ENCODE data around the gene IFNGR2. TPM values are rescaled to one million over a fixed set of nuclear protein-coding genes. Genes with fewer than 3 reads are reported as not detected.

IFNGR2 gene
- total RNA-seq, 1 experiment from 2014 or later = 47.0 TPM

- Mint-ChIP-seq H3K4me1 (ENCODE audit: low read depth, unreplicated experiment) (no peaks in the 10 kb centered on the region), H3K36me3 (ENCODE audit: insufficient read depth, unreplicated experiment) (no peaks in the 10 kb centered on the region), H3K27ac (ENCODE audit: unreplicated experiment) (peak overlapping the region; percentile 32), H3K4me3 (ENCODE audit: unreplicated experiment) (no peak overlapping the region), H3K9me3 (ENCODE audit: unreplicated experiment) (no peaks in the 10 kb centered on the region), H3K27me3 (ENCODE audit: insufficient read depth, unreplicated experiment) (no peaks in the 10 kb centered on the region)
- POLR2A ChIA-PET = no interaction called here
- BruUV-seq (replicated peaks) = no TSS peak
- H3K27me3 ChIP-seq (replicated peaks; ENCODE audit: control insufficient read depth, insufficient read depth, low read length) = no peaks in the 10 kb centered on the region
- TF ChIP-seq, protein P1, sequence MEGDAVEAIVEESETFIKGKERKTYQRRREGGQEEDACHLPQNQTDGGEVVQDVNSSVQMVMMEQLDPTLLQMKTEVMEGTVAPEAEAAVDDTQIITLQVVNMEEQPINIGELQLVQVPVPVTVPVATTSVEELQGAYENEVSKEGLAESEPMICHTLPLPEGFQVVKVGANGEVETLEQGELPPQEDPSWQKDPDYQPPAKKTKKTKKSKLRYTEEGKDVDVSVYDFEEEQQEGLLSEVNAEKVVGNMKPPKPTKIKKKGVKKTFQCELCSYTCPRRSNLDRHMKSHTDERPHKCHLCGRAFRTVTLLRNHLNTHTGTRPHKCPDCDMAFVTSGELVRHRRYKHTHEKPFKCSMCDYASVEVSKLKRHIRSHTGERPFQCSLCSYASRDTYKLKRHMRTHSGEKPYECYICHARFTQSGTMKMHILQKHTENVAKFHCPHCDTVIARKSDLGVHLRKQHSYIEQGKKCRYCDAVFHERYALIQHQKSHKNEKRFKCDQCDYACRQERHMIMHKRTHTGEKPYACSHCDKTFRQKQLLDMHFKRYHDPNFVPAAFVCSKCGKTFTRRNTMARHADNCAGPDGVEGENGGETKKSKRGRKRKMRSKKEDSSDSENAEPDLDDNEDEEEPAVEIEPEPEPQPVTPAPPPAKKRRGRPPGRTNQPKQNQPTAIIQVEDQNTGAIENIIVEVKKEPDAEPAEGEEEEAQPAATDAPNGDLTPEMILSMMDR (IDR thresholded peaks at IDR 0.05; ENCODE audit: insufficient read depth in 1 of 2, low read depth in 1 of 2, low read length in 1 of 2, severe bottlenecking in 1 of 2, unreplicated experiment in 1 of 2) = no peak
- no peak overlapping the region for H3K4me3 ChIP-seq (ENCODE audit: low read depth, low read length)
- no peaks in the 10 kb centered on the region for H3K9me3 ChIP-seq
- H3K4me1 ChIP-seq = peaks cover 29% of the 10 kb centered on the region
- no peaks in the 10 kb centered on the region for H3K36me3 ChIP-seq (ENCODE audit: control insufficient read depth, insufficient read depth, low read length)
- no peak for DNase-seq
- intact Hi-C loops (cut with micrococcal nuclease; ENCODE audit: unreplicated experiment) = no loop called here
- CTCF ChIA-PET = interaction anchor here (0.9 kb wide), 1 partner anchor 60 kb away, joined by 3 read pairs; no protein-coding TSS in a partner anchor
Observed at GRCh38 chr21:33384841-33385331, 18.3 kb upstream of the IFNGR2 start.

GRCh38 chr21:33386222-33386784 lies 16.9 kb upstream of the IFNGR2 start:
- H3K4me1 Mint-ChIP-seq (ENCODE audit: low read depth, unreplicated experiment) = no peaks in the 10 kb centered on the region
- H3K9me3 ChIP-seq = no peaks in the 10 kb centered on the region
- no peaks in the 10 kb centered on the region for H3K27me3 Mint-ChIP-seq (ENCODE audit: insufficient read depth, unreplicated experiment)
- TF ChIP-seq, protein P1 (IDR thresholded peaks at IDR 0.05; ENCODE audit: insufficient read depth in 1 of 2, low read depth in 1 of 2, low read length in 1 of 2, severe bottlenecking in 1 of 2, unreplicated experiment in 1 of 2) = no peak
- H3K27me3 ChIP-seq (replicated peaks; ENCODE audit: control insufficient read depth, insufficient read depth, low read length) = no peaks in the 10 kb centered on the region
- intact Hi-C loops (cut with micrococcal nuclease; ENCODE audit: unreplicated experiment) = no loop called here
- no peaks in the 10 kb centered on the region for H3K9me3 Mint-ChIP-seq (ENCODE audit: unreplicated experiment)
- POLR2A ChIA-PET = no interaction called here
- H3K4me1 ChIP-seq = peaks cover 25% of the 10 kb centered on the region
- H3K27ac Mint-ChIP-seq (ENCODE audit: unreplicated experiment) = no peak overlapping the region
- H3K36me3 ChIP-seq (ENCODE audit: control insufficient read depth, insufficient read depth, low read length) = no peaks in the 10 kb centered on the region
- CTCF ChIA-PET = no interaction called here
- BruUV-seq (replicated peaks) = no TSS peak
- DNase-seq = no peak
- H3K4me3 Mint-ChIP-seq (ENCODE audit: unreplicated experiment) = no peak overlapping the region
- H3K36me3 Mint-ChIP-seq (ENCODE audit: insufficient read depth, unreplicated experiment) = no peaks in the 10 kb centered on the region
- H3K4me3 ChIP-seq (ENCODE audit: low read depth, low read length) = no peak overlapping the region

DNA sequence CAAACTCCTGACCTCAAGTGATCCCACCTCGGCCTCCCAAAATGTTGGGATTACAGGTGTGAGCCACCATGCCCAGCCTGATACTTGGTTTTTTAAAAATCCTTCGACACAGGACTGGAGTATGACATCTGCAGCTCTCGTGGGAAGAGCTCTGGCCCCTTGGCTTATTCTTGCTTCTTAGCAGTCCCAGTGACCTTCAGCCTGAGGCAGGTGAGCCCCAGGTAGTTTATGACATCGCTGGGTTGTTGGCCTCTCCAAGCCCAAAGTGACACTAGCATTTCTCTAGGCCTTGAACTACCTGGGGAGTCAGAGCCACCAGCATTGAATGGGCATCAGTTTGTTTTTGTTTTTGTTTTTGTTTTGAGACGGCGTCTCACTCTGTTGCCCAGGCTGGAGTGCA lies 15.9 kb upstream of the IFNGR2 start:
- DNase-seq = no peak
- no peaks in the 10 kb centered on the region for H3K36me3 ChIP-seq (ENCODE audit: control insufficient read depth, insufficient read depth, low read length)
- H3K4me3 ChIP-seq (ENCODE audit: low read depth, low read length) = no peak overlapping the region
- ChIA-PET CTCF (interaction anchor here (0.8 kb wide), 1 partner anchor 15 kb away, joined by 3 read pairs; no protein-coding TSS in a partner anchor), POLR2A (no interaction called here)
- TF ChIP-seq, protein P1 (IDR thresholded peaks at IDR 0.05; ENCODE audit: insufficient read depth in 1 of 2, low read depth in 1 of 2, low read length in 1 of 2, severe bottlenecking in 1 of 2, unreplicated experiment in 1 of 2) = no peak
- BruUV-seq (replicated peaks) = no TSS peak
- Mint-ChIP-seq H3K9me3 (ENCODE audit: unreplicated experiment) (no peaks in the 10 kb centered on the region), H3K27me3 (ENCODE audit: insufficient read depth, unreplicated experiment) (no peaks in the 10 kb centered on the region), H3K27ac (ENCODE audit: unreplicated experiment) (no peak overlapping the region), H3K36me3 (ENCODE audit: insufficient read depth, unreplicated experiment) (no peaks in the 10 kb centered on the region), H3K4me1 (ENCODE audit: low read depth, unreplicated experiment) (no peaks in the 10 kb centered on the region), H3K4me3 (ENCODE audit: unreplicated experiment) (no peak overlapping the region)
- H3K27me3 ChIP-seq (replicated peaks; ENCODE audit: control insufficient read depth, insufficient read depth, low read length) = no peaks in the 10 kb centered on the region
- H3K4me1 ChIP-seq = peaks cover 25% of the 10 kb centered on the region
- no peaks in the 10 kb centered on the region for H3K9me3 ChIP-seq
- intact Hi-C loops (cut with micrococcal nuclease; ENCODE audit: unreplicated experiment) = no loop called here

All from Caco-2 (cell line).